ENCODE data around the gene FAM107B. TPM values are rescaled to one million over a fixed set of nuclear protein-coding genes. Genes with fewer than 3 reads are reported as not detected.

The FAM107B gene
- total RNA-seq, 2 experiments from 2014 or later, result 130 to 135 TPM

- H3K27me3 Mint-ChIP-seq (ENCODE audit: low read depth), result no peaks in the 10 kb centered on the region
- DNase-seq, result no peak
- peaks cover 52% of the 10 kb centered on the region for H3K36me3 Mint-ChIP-seq (ENCODE audit: low read depth)
- H3K4me1 Mint-ChIP-seq (ENCODE audit: low read depth), result peaks cover 75% of the 10 kb centered on the region
- no peaks in the 10 kb centered on the region for H3K9me3 Mint-ChIP-seq (ENCODE audit: insufficient read depth)
- H3K27ac Mint-ChIP-seq, result peak overlapping the region; percentile 12
- CTCF ChIA-PET, result interaction anchor here (1.8 to 2.5 kb wide), 2 partner anchors 16 to 35 kb away, joined by 5 to 7 read pairs; no protein-coding TSS in a partner anchor
- POLR2A ChIA-PET, result interaction anchor here (0.6 to 0.9 kb wide), 2 partner anchors 195 to 259 kb away, joined by 3 to 4 read pairs; partner anchors contain the start of genes CDNF, HSPA14 and MSANTD7
- no peak overlapping the region for H3K4me3 Mint-ChIP-seq
- ATAC-seq, result no peak
Observed at GRCh38 chr10:14578060-14578952, 196.4 kb downstream of the FAM107B start.

GRCh38 chr10:14574885-14575284 is 199.8 kb downstream of the FAM107B start:
- H3K36me3 Mint-ChIP-seq (ENCODE audit: low read depth), result peaks cover 60% of the 10 kb centered on the region
- H3K4me3 Mint-ChIP-seq, result no peak overlapping the region
- ATAC-seq (no peak), DNase-seq (no peak)
- CTCF ChIA-PET, result interaction anchor here (1.1 to 2.1 kb wide), 4 partner anchors 9 to 18 kb away, joined by 3 to 7 read pairs (median 4); no protein-coding TSS in a partner anchor
- H3K27me3 Mint-ChIP-seq (ENCODE audit: low read depth), result no peaks in the 10 kb centered on the region
- H3K4me1 Mint-ChIP-seq (ENCODE audit: low read depth), result peaks cover 80% of the 10 kb centered on the region
- no peak overlapping the region for H3K27ac Mint-ChIP-seq
- H3K9me3 Mint-ChIP-seq (ENCODE audit: insufficient read depth), result no peaks in the 10 kb centered on the region
- POLR2A ChIA-PET, result interaction anchor here (0.8 to 1.4 kb wide), 3 partner anchors 12 to 30 kb away, joined by 3 to 4 read pairs (median 3); no protein-coding TSS in a partner anchor

GRCh38 chr10:14574291-14574690 is 200.4 kb downstream of the FAM107B start:
- no peak for DNase-seq
- ChIA-PET POLR2A (interaction anchor here (0.8 kb wide), 1 partner anchor 30 kb away, joined by 3 read pairs; no protein-coding TSS in a partner anchor), CTCF (interaction anchor here (1.1 to 2.1 kb wide), 4 partner anchors 9 to 31 kb away, joined by 3 to 7 read pairs (median 4); no protein-coding TSS in a partner anchor)
- H3K4me3 Mint-ChIP-seq, result no peak overlapping the region
- ATAC-seq, result no peak
- H3K9me3 Mint-ChIP-seq (ENCODE audit: insufficient read depth), result no peaks in the 10 kb centered on the region
- peaks cover 82% of the 10 kb centered on the region for H3K4me1 Mint-ChIP-seq (ENCODE audit: low read depth)
- H3K36me3 Mint-ChIP-seq (ENCODE audit: low read depth), result peaks cover 66% of the 10 kb centered on the region
- H3K27ac Mint-ChIP-seq, result no peak overlapping the region
- no peaks in the 10 kb centered on the region for H3K27me3 Mint-ChIP-seq (ENCODE audit: low read depth)

GRCh38 chr10:14573666-14574261 is 200.9 kb downstream of the FAM107B start:
- peak overlapping the region; percentile 70 for H3K27ac Mint-ChIP-seq
- DNase-seq (no peak), ATAC-seq (no peak)
- POLR2A ChIA-PET, result interaction anchor here (0.7 to 3.3 kb wide), 3 partner anchors 10 to 23 kb away, joined by 3 to 14 read pairs (median 13); no protein-coding TSS in a partner anchor
- CTCF ChIA-PET, result interaction anchor here (1.4 to 2.1 kb wide), 2 partner anchors 14 to 30 kb away, joined by 3 to 7 read pairs; no protein-coding TSS in a partner anchor
- H3K4me1 Mint-ChIP-seq (ENCODE audit: low read depth), result peaks cover 87% of the 10 kb centered on the region
- H3K36me3 Mint-ChIP-seq (ENCODE audit: low read depth), result peaks cover 71% of the 10 kb centered on the region
- H3K9me3 Mint-ChIP-seq (ENCODE audit: insufficient read depth), result no peaks in the 10 kb centered on the region
- no peak overlapping the region for H3K4me3 Mint-ChIP-seq
- no peaks in the 10 kb centered on the region for H3K27me3 Mint-ChIP-seq (ENCODE audit: low read depth)

GRCh38 chr10:14572811-14573210 is 201.9 kb downstream of the FAM107B start:
- POLR2A ChIA-PET, result interaction anchor here (0.7 to 3.3 kb wide), 5 partner anchors 9 to 22 kb away, joined by 3 to 15 read pairs (median 13); no protein-coding TSS in a partner anchor
- no peak overlapping the region for H3K4me3 Mint-ChIP-seq

GRCh38 chr10:14571866-14572507 is 202.7 kb downstream of the FAM107B start:
- Mint-ChIP-seq H3K36me3 (ENCODE audit: low read depth) (peaks cover 78% of the 10 kb centered on the region), H3K27ac (peak overlapping the region; percentile 96), H3K27me3 (ENCODE audit: low read depth) (no peaks in the 10 kb centered on the region), H3K4me3 (peak overlapping the region; percentile 87), H3K4me1 (ENCODE audit: low read depth) (peaks cover 87% of the 10 kb centered on the region), H3K9me3 (ENCODE audit: insufficient read depth) (no peaks in the 10 kb centered on the region)
- ChIA-PET CTCF (interaction anchor here (1.0 to 4.9 kb wide), 3 partner anchors 11 to 13 kb away, joined by 3 to 39 read pairs (median 3); no protein-coding TSS in a partner anchor), POLR2A (interaction anchor here (1.1 to 3.3 kb wide), 5 partner anchors 9 to 16 kb away, joined by 4 to 15 read pairs (median 13); no protein-coding TSS in a partner anchor)
- ATAC-seq (peak; percentile 71), DNase-seq (peak; percentile 77)

More at GRCh38 chr10:14572811-14573210, 201.9 kb downstream of the FAM107B start:
- CTCF ChIA-PET, result interaction anchor here (1.0 to 4.9 kb wide), 4 partner anchors 10 to 36 kb away, joined by 3 to 39 read pairs (median 4); no protein-coding TSS in a partner anchor
- peaks cover 72% of the 10 kb centered on the region for H3K36me3 Mint-ChIP-seq (ENCODE audit: low read depth)
- H3K27me3 Mint-ChIP-seq (ENCODE audit: low read depth), result no peaks in the 10 kb centered on the region
- H3K27ac Mint-ChIP-seq, result no peak overlapping the region
- H3K4me1 Mint-ChIP-seq (ENCODE audit: low read depth), result peaks cover 86% of the 10 kb centered on the region
- no peaks in the 10 kb centered on the region for H3K9me3 Mint-ChIP-seq (ENCODE audit: insufficient read depth)
- ATAC-seq (no peak), DNase-seq (no peak)

GRCh38 chr10:14570800-14571199 is 203.9 kb downstream of the FAM107B start:
- Mint-ChIP-seq H3K4me1 (ENCODE audit: low read depth) (peaks cover 88% of the 10 kb centered on the region), H3K9me3 (ENCODE audit: insufficient read depth) (peaks cover 10% of the 10 kb centered on the region), H3K36me3 (ENCODE audit: low read depth) (peaks cover 83% of the 10 kb centered on the region), H3K27ac (peak overlapping the region; percentile 96), H3K4me3 (peak overlapping the region; percentile 87), H3K27me3 (ENCODE audit: low read depth) (no peaks in the 10 kb centered on the region)
- ATAC-seq (no peak), DNase-seq (no peak)
- ChIA-PET CTCF (interaction anchor here (0.8 to 4.9 kb wide), 6 partner anchors 11 to 383 kb away, joined by 3 to 39 read pairs (median 4); partner anchors contain the start of gene DCLRE1C), POLR2A (interaction anchor here (0.8 to 3.3 kb wide), 4 partner anchors 9 to 17 kb away, joined by 6 to 15 read pairs (median 14); no protein-coding TSS in a partner anchor)

GRCh38 chr10:14569274-14570060 is 205.2 kb downstream of the FAM107B start:
- CTCF ChIA-PET, result interaction anchor here (1.0 to 4.9 kb wide), 10 partner anchors 9 to 384 kb away, joined by 3 to 39 read pairs (median 5); partner anchors contain the start of genes CDNF and DCLRE1C
- POLR2A ChIA-PET, result interaction anchor here (0.6 to 2.2 kb wide), 11 partner anchors 9 to 385 kb away, joined by 3 to 17 read pairs (median 4); partner anchors contain the start of genes CDNF, DCLRE1C, HSPA14 and MSANTD7
- Mint-ChIP-seq H3K36me3 (ENCODE audit: low read depth) (peaks cover 83% of the 10 kb centered on the region), H3K9me3 (ENCODE audit: insufficient read depth) (peaks cover 14% of the 10 kb centered on the region), H3K27me3 (ENCODE audit: low read depth) (no peaks in the 10 kb centered on the region), H3K4me3 (peak overlapping the region; percentile 87), H3K4me1 (ENCODE audit: low read depth) (peaks cover 90% of the 10 kb centered on the region), H3K27ac (peak overlapping the region; percentile 96)
- DNase-seq (peak; percentile 61), ATAC-seq (peak; percentile 37)

GRCh38 chr10:14567421-14567820 is 207.3 kb downstream of the FAM107B start:
- Mint-ChIP-seq H3K9me3 (ENCODE audit: insufficient read depth) (peaks cover 14% of the 10 kb centered on the region), H3K27me3 (ENCODE audit: low read depth) (no peaks in the 10 kb centered on the region), H3K4me1 (ENCODE audit: low read depth) (peaks cover 89% of the 10 kb centered on the region), H3K36me3 (ENCODE audit: low read depth) (peaks cover 82% of the 10 kb centered on the region), H3K4me3 (no peak overlapping the region), H3K27ac (peak overlapping the region; percentile 51)
- CTCF ChIA-PET, result no interaction called here
- POLR2A ChIA-PET, result interaction anchor here (0.9 kb wide), 1 partner anchor 37 kb away, joined by 3 read pairs; no protein-coding TSS in a partner anchor
- no peak for DNase-seq
- no peak for ATAC-seq

- peak overlapping the region; percentile 78 for H3K27ac Mint-ChIP-seq
- H3K36me3 Mint-ChIP-seq (ENCODE audit: low read depth), result peaks cover 75% of the 10 kb centered on the region
- H3K9me3 Mint-ChIP-seq (ENCODE audit: insufficient read depth), result peaks cover 14% of the 10 kb centered on the region
- no peaks in the 10 kb centered on the region for H3K27me3 Mint-ChIP-seq (ENCODE audit: low read depth)
- peaks cover 89% of the 10 kb centered on the region for H3K4me1 Mint-ChIP-seq (ENCODE audit: low read depth)
- ChIA-PET CTCF (no interaction called here), POLR2A (no interaction called here)
- no peak overlapping the region for H3K4me3 Mint-ChIP-seq
- ATAC-seq (no peak), DNase-seq (no peak)
Observed at GRCh38 chr10:14566498-14566897, 208.2 kb downstream of the FAM107B start.
